Renal pelvis (tissue), 4 donors: ENCODE measurements around the gene KCNG3. TPM values are rescaled to one million over a fixed set of nuclear protein-coding genes. Genes with fewer than 3 reads are reported as not detected.
"Not testable (repeated sequence)": the region's sequence is repeated elsewhere in the genome, so short reads cannot be mapped to it uniquely, and the experiment has no call there.

Source experiments
- DNase-seq: peaks from one replicate; pipeline ENCODE4 v3.0.0-alpha.2; 2013
- polyA plus RNA-seq, 3 donors: library from polyadenylated mRNA; unstranded; fragments of 120-200 nt; gene quantifications; one replicate each; pipeline ENCODE4 v1.2.1, GENCODE V29; 2013; ENCODE audit not compliant: insufficient read length in 3 of 3

Gene KCNG3
- polyA plus RNA-seq, 3 donors, result 0.52 to 0.75 (median 0.65) TPM

- DNase-seq, result no peak
These were observed 63.6 kb downstream of the KCNG3 start for GRCh38 chr2:42430188-42430587.

GRCh38 chr2:42429352-42429751 is 64.4 kb downstream of the KCNG3 start:
- DNase-seq, result no peak

GRCh38 chr2:42425697-42426096 is 68.1 kb downstream of the KCNG3 start:
- no peak for DNase-seq

GRCh38 chr2:42424033-42424432 is 69.7 kb downstream of the KCNG3 start:
- DNase-seq, result peak; percentile 42

- DNase-seq, result no peak
These were observed 72.1 kb downstream of the KCNG3 start for GRCh38 chr2:42421601-42422239.

- DNase-seq, result no peak
These were observed 72.7 kb downstream of the KCNG3 start for GRCh38 chr2:42421157-42421485.

GRCh38 chr2:42414648-42415047 is 79.1 kb downstream of the KCNG3 start:
- DNase-seq, result no peak

- DNase-seq, result no peak
These were observed 79.6 kb downstream of the KCNG3 start for GRCh38 chr2:42414158-42414557.

- no peak for DNase-seq
These were observed 82.9 kb downstream of the KCNG3 start for GRCh38 chr2:42410742-42411514.

- no peak for DNase-seq
These were observed 85.8 kb downstream of the KCNG3 start for GRCh38 chr2:42408009-42408408.

GRCh38 chr2:42407476-42407875 is 86.3 kb downstream of the KCNG3 start:
- DNase-seq, result no peak

GRCh38 chr2:42404676-42405075 is 89.1 kb downstream of the KCNG3 start:
- peak; percentile 39 for DNase-seq

GRCh38 chr2:42401773-42402172 is 92.0 kb downstream of the KCNG3 start:
- no peak for DNase-seq

GRCh38 chr2:42398052-42398451 is 95.7 kb downstream of the KCNG3 start:
- DNase-seq, result not testable (repeated sequence)

- DNase-seq, result not testable (repeated sequence)
These were observed 100.5 kb downstream of the KCNG3 start for GRCh38 chr2:42393320-42393719.

GRCh38 chr2:42392191-42392590 is 101.6 kb downstream of the KCNG3 start:
- no peak for DNase-seq

Other genes with a start within 250 kb of the KCNG3 start
- 100 to 1,000 TPM; 178 to 185 (median 181) TPM for gene COX7A2L, start 132.8 kb downstream of the KCNG3 start, polyA plus RNA-seq
- 10 to 100 TPM; 63.0 to 74.2 (median 70.5) TPM for gene MTA3, start 74.7 kb upstream of the KCNG3 start, polyA plus RNA-seq